Naive B cell (primary cell): ENCODE measurements around the gene PKHD1. TPM values are rescaled to one million over a fixed set of nuclear protein-coding genes. Genes with fewer than 3 reads are reported as not detected.
A peak's percentile ranks its signal among the peaks of the same experiment; 100 is the strongest.

ENCODE experiments used
- ATAC-seq, 2 donors: fragments of 150-1000 bp; cut with Tn5 transposase; 2 replicates each; pipeline ENCODE4 v1.10.0; 2021; ENCODE audit warnings: low read depth in 2 of 2, mild to moderate bottlenecking in 2 of 2, moderate library complexity in 2 of 2
- DNase-seq: peaks from one replicate; pipeline ENCODE4 v3.0.0; 2022
- H3K27ac Mint-ChIP-seq, 6 donors: one replicate each; pipeline ENCODE4 v1.8.0; 2020 to 2022; ENCODE audit warnings: mild to moderate bottlenecking in 6 of 6, mixed read lengths in 6 of 6, moderate library complexity in 5 of 6, inconsistent platforms in 2 of 6
- H3K27me3 Mint-ChIP-seq, 3 donors: one replicate each; pipeline ENCODE4 v1.8.0; 2021 to 2022; ENCODE audit warnings: mixed read lengths in 3 of 3, mild to moderate bottlenecking in 1 of 3
- H3K36me3 Mint-ChIP-seq, 2 donors: one replicate each; pipeline ENCODE4 v1.8.0; 2020 to 2022; ENCODE audit warnings: mixed read lengths in 2 of 2, inconsistent platforms in 1 of 2, mild to moderate bottlenecking in 1 of 2
- H3K4me1 Mint-ChIP-seq, 3 donors: one replicate each; pipeline ENCODE4 v1.8.0; 2020 to 2022; ENCODE audit warnings: mixed read lengths in 3 of 3, inconsistent platforms in 1 of 3, mild to moderate bottlenecking in 1 of 3, moderate library complexity in 1 of 3
- H3K4me3 Mint-ChIP-seq, 8 donors: one replicate each; pipeline ENCODE4 v1.8.0; 2020 to 2022; ENCODE audit warnings: mild to moderate bottlenecking in 8 of 8, mixed read lengths in 8 of 8, moderate library complexity in 8 of 8, inconsistent platforms in 2 of 8
- H3K9me3 Mint-ChIP-seq, 7 donors: one replicate each; pipeline ENCODE4 v1.8.0; 2020 to 2022; ENCODE audit warnings: mixed read lengths in 7 of 7, mild to moderate bottlenecking in 5 of 7, inconsistent platforms in 2 of 7, moderate library complexity in 1 of 7
- polyA plus RNA-seq, 6 donors: library from polyadenylated mRNA; unstranded; fragments of 300-500 nt; fragmentation: Illumina TruSeq; gene quantifications; one replicate each; pipeline ENCODE4 v1.2.3, GENCODE V29; 2021; ENCODE audit warnings: low read depth in 6 of 6

The PKHD1 gene
- polyA plus RNA-seq, 6 donors from 2014 or later: not detected

GRCh38 chr6:51913265-51913664 lies 174.1 kb downstream of the PKHD1 start:
- H3K4me3 Mint-ChIP-seq: no peak overlapping the region

GRCh38 chr6:51910851-51911250 lies 176.6 kb downstream of the PKHD1 start:
- Mint-ChIP-seq H3K4me1 (peaks cover 0 to 7% (median 0%) of the 10 kb centered on the region in 3 donors), H3K9me3 (peaks cover 0 to 9% (median 5%) of the 10 kb centered on the region in 7 donors), H3K27ac (no peak overlapping the region), H3K36me3 (no peaks in the 10 kb centered on the region), H3K4me3 (peak overlapping the region in 1 of 8 donors; percentile 9), H3K27me3 (peaks cover 0 to 11% (median 6%) of the 10 kb centered on the region in 3 donors)
- ATAC-seq (no peak), DNase-seq (no peak)

More at GRCh38 chr6:51913265-51913664, 174.1 kb downstream of the PKHD1 start:
- peaks cover 0 to 13% (median 6%) of the 10 kb centered on the region in 3 donors for H3K27me3 Mint-ChIP-seq
- H3K27ac Mint-ChIP-seq: no peak overlapping the region
- DNase-seq (no peak), ATAC-seq (no peak)
- peaks cover 0 to 10% (median 6%) of the 10 kb centered on the region in 7 donors for H3K9me3 Mint-ChIP-seq
- peaks cover 0 to 7% (median 0%) of the 10 kb centered on the region in 3 donors for H3K4me1 Mint-ChIP-seq
- H3K36me3 Mint-ChIP-seq: no peaks in the 10 kb centered on the region

GRCh38 chr6:51908243-51908642 lies 179.2 kb downstream of the PKHD1 start:
- Mint-ChIP-seq H3K27me3 (peaks cover 0 to 6% (median 4%) of the 10 kb centered on the region in 3 donors), H3K4me3 (no peak overlapping the region), H3K9me3 (peaks cover 0 to 9% (median 3%) of the 10 kb centered on the region in 7 donors), H3K36me3 (no peaks in the 10 kb centered on the region), H3K27ac (no peak overlapping the region), H3K4me1 (peaks cover 0 to 4% (median 0%) of the 10 kb centered on the region in 3 donors)
- no peak for ATAC-seq
- DNase-seq: no peak

- no peaks in the 10 kb centered on the region for H3K36me3 Mint-ChIP-seq
- no peak for ATAC-seq
- H3K4me1 Mint-ChIP-seq: no peaks in the 10 kb centered on the region
- no peaks in the 10 kb centered on the region for H3K27me3 Mint-ChIP-seq
- no peak overlapping the region for H3K4me3 Mint-ChIP-seq
- H3K27ac Mint-ChIP-seq: no peak overlapping the region
- no peak for DNase-seq
- peaks cover 0 to 8% (median 1%) of the 10 kb centered on the region in 7 donors for H3K9me3 Mint-ChIP-seq
Observed at GRCh38 chr6:51901766-51902764, 185.3 kb downstream of the PKHD1 start.

- peaks cover 0 to 5% (median 0%) of the 10 kb centered on the region in 7 donors for H3K9me3 Mint-ChIP-seq
- H3K27me3 Mint-ChIP-seq: peaks cover 0 to 6% (median 4%) of the 10 kb centered on the region in 3 donors
- DNase-seq (no peak), ATAC-seq (no peak)
- H3K27ac Mint-ChIP-seq: no peak overlapping the region
- no peak overlapping the region for H3K4me3 Mint-ChIP-seq
- H3K4me1 Mint-ChIP-seq: no peaks in the 10 kb centered on the region
- no peaks in the 10 kb centered on the region for H3K36me3 Mint-ChIP-seq
Observed at GRCh38 chr6:51893366-51893765, 194.0 kb downstream of the PKHD1 start.

GRCh38 chr6:51892750-51893149 lies 194.7 kb downstream of the PKHD1 start:
- Mint-ChIP-seq H3K4me1 (no peaks in the 10 kb centered on the region), H3K9me3 (peaks cover 0 to 5% (median 0%) of the 10 kb centered on the region in 7 donors), H3K36me3 (no peaks in the 10 kb centered on the region), H3K4me3 (no peak overlapping the region), H3K27me3 (peaks cover 0 to 6% (median 4%) of the 10 kb centered on the region in 3 donors), H3K27ac (no peak overlapping the region)
- ATAC-seq (no peak), DNase-seq (no peak)

GRCh38 chr6:51892339-51892738 lies 195.1 kb downstream of the PKHD1 start:
- Mint-ChIP-seq H3K9me3 (peaks cover 0 to 5% (median 0%) of the 10 kb centered on the region in 7 donors), H3K4me1 (no peaks in the 10 kb centered on the region), H3K27me3 (peaks cover 0 to 6% (median 4%) of the 10 kb centered on the region in 3 donors), H3K36me3 (no peaks in the 10 kb centered on the region), H3K4me3 (no peak overlapping the region), H3K27ac (no peak overlapping the region)
- no peak for ATAC-seq
- DNase-seq: no peak

GRCh38 chr6:51891784-51892183 lies 195.6 kb downstream of the PKHD1 start:
- H3K4me1 Mint-ChIP-seq: no peaks in the 10 kb centered on the region
- H3K4me3 Mint-ChIP-seq: no peak overlapping the region
- ATAC-seq (no peak), DNase-seq (no peak)
- H3K27me3 Mint-ChIP-seq: peaks cover 0 to 10% (median 4%) of the 10 kb centered on the region in 3 donors
- no peaks in the 10 kb centered on the region for H3K36me3 Mint-ChIP-seq
- H3K9me3 Mint-ChIP-seq: peaks cover 0 to 5% (median 0%) of the 10 kb centered on the region in 7 donors
- no peak overlapping the region for H3K27ac Mint-ChIP-seq

GRCh38 chr6:51887859-51888258 lies 199.6 kb downstream of the PKHD1 start:
- Mint-ChIP-seq H3K4me3 (no peak overlapping the region), H3K27ac (no peak overlapping the region), H3K27me3 (peaks cover 4 to 17% (median 9%) of the 10 kb centered on the region in 3 donors), H3K9me3 (peaks cover 0 to 8% (median 0%) of the 10 kb centered on the region in 7 donors), H3K36me3 (no peaks in the 10 kb centered on the region), H3K4me1 (no peaks in the 10 kb centered on the region)
- no peak for DNase-seq
- ATAC-seq: no peak

- H3K36me3 Mint-ChIP-seq: no peaks in the 10 kb centered on the region
- no peak overlapping the region for H3K27ac Mint-ChIP-seq
- H3K27me3 Mint-ChIP-seq: peaks cover 4 to 17% (median 9%) of the 10 kb centered on the region in 3 donors
- H3K9me3 Mint-ChIP-seq: peaks cover 0 to 8% (median 0%) of the 10 kb centered on the region in 7 donors
- DNase-seq (no peak), ATAC-seq (no peak)
- no peaks in the 10 kb centered on the region for H3K4me1 Mint-ChIP-seq
- no peak overlapping the region for H3K4me3 Mint-ChIP-seq
Observed at GRCh38 chr6:51885957-51886356, 201.5 kb downstream of the PKHD1 start.

GRCh38 chr6:51868591-51869355 lies 218.6 kb downstream of the PKHD1 start:
- DNase-seq (no peak), ATAC-seq (no peak)
- peaks cover 14 to 18% (median 16%) of the 10 kb centered on the region in 3 donors for H3K27me3 Mint-ChIP-seq
- H3K36me3 Mint-ChIP-seq: no peaks in the 10 kb centered on the region
- peak overlapping the region in 1 of 6 donors; percentile 50 for H3K27ac Mint-ChIP-seq
- no peaks in the 10 kb centered on the region for H3K4me1 Mint-ChIP-seq
- peaks cover 0 to 5% (median 0%) of the 10 kb centered on the region in 7 donors for H3K9me3 Mint-ChIP-seq
- H3K4me3 Mint-ChIP-seq: no peak overlapping the region

- Mint-ChIP-seq H3K27me3 (peaks cover 12 to 30% (median 24%) of the 10 kb centered on the region in 3 donors), H3K4me1 (no peaks in the 10 kb centered on the region), H3K9me3 (peaks cover 0 to 3% (median 0%) of the 10 kb centered on the region in 7 donors), H3K4me3 (no peak overlapping the region), H3K27ac (no peak overlapping the region), H3K36me3 (no peaks in the 10 kb centered on the region)
- ATAC-seq: no peak
- DNase-seq: no peak
Observed at GRCh38 chr6:51866867-51867266, 220.5 kb downstream of the PKHD1 start.

GRCh38 chr6:51865996-51866395 lies 221.4 kb downstream of the PKHD1 start:
- ATAC-seq: no peak
- Mint-ChIP-seq H3K27me3 (peaks cover 10 to 30% (median 24%) of the 10 kb centered on the region in 3 donors), H3K27ac (no peak overlapping the region), H3K9me3 (peaks cover 0 to 2% (median 0%) of the 10 kb centered on the region in 7 donors), H3K36me3 (no peaks in the 10 kb centered on the region), H3K4me1 (no peaks in the 10 kb centered on the region), H3K4me3 (no peak overlapping the region)
- DNase-seq: no peak
